Measurements from ENCODE around the gene SGMS2.
"Not testable (repeated sequence)": the region's sequence is repeated elsewhere in the genome, so short reads cannot be mapped to it uniquely, and the experiment has no call there.

Gene SGMS2

GRCh38 chr4:107900508-107900907, 75.8 kb downstream of the SGMS2 start:
- no peak for DNase-seq (ENCODE audit: low read depth)
- no peak overlapping the region for H3K4me3 ChIP-seq (ENCODE audit: low read depth, low read length)
- TF ChIP-seq, protein P1, sequence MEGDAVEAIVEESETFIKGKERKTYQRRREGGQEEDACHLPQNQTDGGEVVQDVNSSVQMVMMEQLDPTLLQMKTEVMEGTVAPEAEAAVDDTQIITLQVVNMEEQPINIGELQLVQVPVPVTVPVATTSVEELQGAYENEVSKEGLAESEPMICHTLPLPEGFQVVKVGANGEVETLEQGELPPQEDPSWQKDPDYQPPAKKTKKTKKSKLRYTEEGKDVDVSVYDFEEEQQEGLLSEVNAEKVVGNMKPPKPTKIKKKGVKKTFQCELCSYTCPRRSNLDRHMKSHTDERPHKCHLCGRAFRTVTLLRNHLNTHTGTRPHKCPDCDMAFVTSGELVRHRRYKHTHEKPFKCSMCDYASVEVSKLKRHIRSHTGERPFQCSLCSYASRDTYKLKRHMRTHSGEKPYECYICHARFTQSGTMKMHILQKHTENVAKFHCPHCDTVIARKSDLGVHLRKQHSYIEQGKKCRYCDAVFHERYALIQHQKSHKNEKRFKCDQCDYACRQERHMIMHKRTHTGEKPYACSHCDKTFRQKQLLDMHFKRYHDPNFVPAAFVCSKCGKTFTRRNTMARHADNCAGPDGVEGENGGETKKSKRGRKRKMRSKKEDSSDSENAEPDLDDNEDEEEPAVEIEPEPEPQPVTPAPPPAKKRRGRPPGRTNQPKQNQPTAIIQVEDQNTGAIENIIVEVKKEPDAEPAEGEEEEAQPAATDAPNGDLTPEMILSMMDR (IDR thresholded peaks at IDR 0.05; ENCODE audit: insufficient read depth, low read depth, low read length, missing control alignments) = no peak

GRCh38 chr4:107901213-107901934, 76.6 kb downstream of the SGMS2 start:
- no peak overlapping the region for H3K4me3 ChIP-seq (ENCODE audit: low read depth, low read length)
- no peak for DNase-seq (ENCODE audit: low read depth)
- TF ChIP-seq, protein P1 (IDR thresholded peaks at IDR 0.05; ENCODE audit: insufficient read depth, low read depth, low read length, missing control alignments) = no peak

DNA sequence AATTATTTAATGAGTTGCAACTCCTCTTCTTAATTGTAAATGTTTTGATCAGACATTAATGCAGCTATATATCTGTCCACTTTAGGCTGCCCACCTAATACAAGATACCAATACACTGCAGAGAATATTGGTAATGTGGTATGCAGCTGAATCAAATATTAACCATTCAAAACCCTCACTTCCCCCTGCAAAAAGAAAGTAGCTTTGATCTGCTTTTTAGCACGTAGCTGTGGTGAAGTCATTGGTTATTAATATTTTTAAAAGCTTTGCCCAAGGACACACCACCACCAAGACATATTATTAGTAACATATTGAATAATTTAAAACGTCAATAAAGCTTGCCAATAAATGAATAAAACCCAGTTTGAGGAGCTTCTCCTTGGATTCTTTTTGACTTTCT, 78.0 kb downstream of the SGMS2 start:
- TF ChIP-seq, protein P1 (IDR thresholded peaks at IDR 0.05; ENCODE audit: insufficient read depth, low read depth, low read length, missing control alignments) = no peak
- no peak overlapping the region for H3K4me3 ChIP-seq (ENCODE audit: low read depth, low read length)
- DNase-seq (ENCODE audit: low read depth) = no peak

GRCh38 chr4:107905082-107905481, 80.3 kb downstream of the SGMS2 start:
- not testable (repeated sequence) for DNase-seq (ENCODE audit: low read depth); H3K4me3 ChIP-seq (ENCODE audit: low read depth, low read length)

DNA sequence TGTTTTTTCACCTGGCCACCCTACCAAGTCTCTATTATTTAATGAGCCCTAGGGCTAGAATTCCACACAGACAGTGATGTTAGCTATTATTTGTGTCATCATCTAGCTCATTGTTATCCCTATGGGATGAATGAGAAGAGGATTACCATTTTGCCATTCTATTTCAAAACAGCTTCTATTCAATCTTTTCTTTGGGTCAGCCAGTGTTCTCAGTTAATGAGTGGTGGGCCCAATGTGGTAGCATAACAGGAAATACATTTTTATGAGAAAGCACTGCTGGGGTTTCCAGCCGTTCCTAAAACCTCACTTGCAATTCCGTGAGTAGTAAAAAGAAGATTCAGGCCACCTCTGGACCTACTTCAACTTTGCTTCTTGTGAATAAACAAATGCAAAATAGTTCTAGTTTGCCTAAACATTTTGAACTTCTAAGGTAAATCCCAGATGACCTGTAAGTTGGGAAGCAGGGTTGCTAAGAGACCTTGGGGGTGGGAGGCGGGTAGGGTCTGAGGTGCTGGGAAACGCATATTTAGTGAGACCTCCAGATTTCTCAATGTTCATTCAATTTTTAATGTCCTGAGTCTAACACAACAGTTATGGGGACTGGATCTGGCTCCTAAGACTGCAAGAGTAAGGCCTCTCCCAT, 81.8 kb downstream of the SGMS2 start:
- TF ChIP-seq, protein P1 (IDR thresholded peaks at IDR 0.05; ENCODE audit: insufficient read depth, low read depth, low read length, missing control alignments) = no peak
- no peak for DNase-seq (ENCODE audit: low read depth)
- no peak overlapping the region for H3K4me3 ChIP-seq (ENCODE audit: low read depth, low read length)

GRCh38 chr4:107908377-107908776, 83.6 kb downstream of the SGMS2 start:
- TF ChIP-seq, protein P1 (IDR thresholded peaks at IDR 0.05; ENCODE audit: insufficient read depth, low read depth, low read length, missing control alignments) = no peak
- H3K4me3 ChIP-seq (ENCODE audit: low read depth, low read length) = no peak overlapping the region
- no peak for DNase-seq (ENCODE audit: low read depth)

DNA sequence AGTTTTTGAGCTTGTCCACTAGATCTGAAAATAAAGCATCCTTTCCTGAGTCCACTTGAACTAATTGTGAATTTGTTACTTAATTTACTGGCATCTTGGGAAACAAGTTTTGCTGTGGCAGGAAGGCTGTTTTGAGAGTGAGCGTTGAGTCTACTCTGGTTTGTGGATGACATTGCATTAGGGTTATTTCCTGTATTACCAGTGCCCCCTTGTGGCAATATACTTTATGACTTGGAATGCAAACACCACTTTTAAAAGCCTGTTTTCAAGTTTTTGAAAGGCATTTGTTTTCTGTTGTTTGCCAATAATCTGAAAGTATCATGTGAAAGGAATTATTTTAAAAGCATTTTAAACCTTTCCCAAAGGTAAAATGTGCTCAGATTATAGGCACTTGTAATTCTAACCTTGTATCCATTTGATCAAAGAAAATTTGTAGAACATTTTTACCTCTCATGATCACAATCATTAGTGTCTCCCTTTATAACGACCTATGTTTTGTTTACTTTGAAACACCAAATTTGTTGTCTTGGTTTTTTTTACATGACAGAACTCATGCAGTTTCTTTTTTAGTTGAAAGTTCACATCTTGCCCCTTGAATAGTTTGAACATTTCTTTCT, 88.7 kb downstream of the SGMS2 start:
- DNase-seq (ENCODE audit: low read depth) = peak; percentile 69
- H3K4me3 ChIP-seq (ENCODE audit: low read depth, low read length) = no peak overlapping the region
- TF ChIP-seq, protein P1 (IDR thresholded peaks at IDR 0.05; ENCODE audit: insufficient read depth, low read depth, low read length, missing control alignments) = peak; percentile 60

All from GM12865 (cell line).